NCI-H748 (cell line): ENCODE results near the gene TAGAP.
"Not testable (repeated sequence)": the region's sequence is repeated elsewhere in the genome, so short reads cannot be mapped to it uniquely, and the experiment has no call there.

ENCODE experiments used
- DNase-seq: peaks from one replicate; lab custom pipeline; 2025; ENCODE audit not compliant: unreplicated experiment; lab: John Stamatoyannopoulos, UW

Gene TAGAP

GRCh38 chr6:159047891-159048685, 3.3 kb upstream of the TAGAP start:
- peak; percentile 9 for DNase-seq

GRCh38 chr6:159045801-159046200, 1.0 kb upstream of the TAGAP start:
- DNase-seq, result no peak

- DNase-seq, result no peak
Measured at GRCh38 chr6:159043947-159044346, 844 bp downstream of the TAGAP start.

- DNase-seq, result no peak
Measured at GRCh38 chr6:159043251-159043650, 1.5 kb downstream of the TAGAP start.

- DNase-seq, result no peak
Measured at GRCh38 chr6:159042826-159043181, 2.0 kb downstream of the TAGAP start.

- DNase-seq, result peak; percentile 77
Measured at GRCh38 chr6:159042003-159042825, 2.6 kb downstream of the TAGAP start.

- no peak for DNase-seq
Measured at GRCh38 chr6:159041181-159041580, 3.6 kb downstream of the TAGAP start.

GRCh38 chr6:159039885-159040258, 4.9 kb downstream of the TAGAP start:
- no peak for DNase-seq

GRCh38 chr6:159038914-159039884, 5.6 kb downstream of the TAGAP start:
- no peak for DNase-seq

- not testable (repeated sequence) for DNase-seq
Measured at GRCh38 chr6:159038318-159038717, 6.5 kb downstream of the TAGAP start.

GRCh38 chr6:159037756-159038290, 7.0 kb downstream of the TAGAP start:
- DNase-seq, result no peak

GRCh38 chr6:159036673-159037072, 8.1 kb downstream of the TAGAP start:
- DNase-seq, result no peak

- DNase-seq, result no peak
Measured at GRCh38 chr6:159035891-159036290, 8.9 kb downstream of the TAGAP start.

- no peak for DNase-seq
Measured at GRCh38 chr6:159033160-159034049, 11.4 kb downstream of the TAGAP start.

GRCh38 chr6:159031846-159032245, 12.9 kb downstream of the TAGAP start:
- DNase-seq, result no peak

GRCh38 chr6:159030168-159030567, 14.6 kb downstream of the TAGAP start:
- DNase-seq, result no peak

- DNase-seq, result not testable (repeated sequence)
Measured at GRCh38 chr6:159025224-159025623, 19.6 kb downstream of the TAGAP start.

- no peak for DNase-seq
Measured at GRCh38 chr6:159023893-159024292, 20.9 kb downstream of the TAGAP start.

GRCh38 chr6:159020011-159020410, 24.8 kb downstream of the TAGAP start:
- no peak for DNase-seq
